ENCODE data around the gene HPDL.
"Not testable (repeated sequence)": the region's sequence is repeated elsewhere in the genome, so short reads cannot be mapped to it uniquely, and the experiment has no call there.

HPDL gene

GRCh38 chr1:45351508-45351907 lies 24.8 kb downstream of the HPDL start:
- DNase-seq (ENCODE audit: low spot score) = no peak

- DNase-seq (ENCODE audit: low spot score) = no peak
Measured at GRCh38 chr1:45353685-45354084, 27.0 kb downstream of the HPDL start.

- DNase-seq (ENCODE audit: low spot score) = no peak
Measured at GRCh38 chr1:45354838-45355237, 28.1 kb downstream of the HPDL start.

GRCh38 chr1:45355683-45356082 lies 29.0 kb downstream of the HPDL start:
- no peak for DNase-seq (ENCODE audit: low spot score)

GRCh38 chr1:45356186-45356585 lies 29.5 kb downstream of the HPDL start:
- no peak for DNase-seq (ENCODE audit: low spot score)

GRCh38 chr1:45359882-45360513 lies 33.3 kb downstream of the HPDL start:
- DNase-seq (ENCODE audit: low spot score) = peak; percentile 50

- not testable (repeated sequence) for DNase-seq (ENCODE audit: low spot score)
Measured at GRCh38 chr1:45360981-45361380, 34.3 kb downstream of the HPDL start.

- DNase-seq (ENCODE audit: low spot score) = no peak
Measured at GRCh38 chr1:45364294-45364693, 37.6 kb downstream of the HPDL start.

- no peak for DNase-seq (ENCODE audit: low spot score)
Measured at GRCh38 chr1:45365051-45365450, 38.4 kb downstream of the HPDL start.

- DNase-seq (ENCODE audit: low spot score) = no peak
Measured at GRCh38 chr1:45370575-45370974, 43.9 kb downstream of the HPDL start.

GRCh38 chr1:45373573-45373972 lies 46.9 kb downstream of the HPDL start:
- DNase-seq (ENCODE audit: low spot score) = no peak

- DNase-seq (ENCODE audit: low spot score) = no peak
Measured at GRCh38 chr1:45375104-45376090, 48.7 kb downstream of the HPDL start.

- no peak for DNase-seq (ENCODE audit: low spot score)
Measured at GRCh38 chr1:45378184-45378583, 51.5 kb downstream of the HPDL start.
